ENCODE measurements around the gene DTL. TPM values are rescaled to one million over a fixed set of nuclear protein-coding genes. Genes with fewer than 3 reads are reported as not detected.

Gene DTL
- total and polyA plus RNA-seq, 5 donors from 2014 or later = 0.95 to 4.7 (median 1.2) TPM

GRCh38 chr1:212133319-212133718 lies 97.8 kb downstream of the DTL start:
- Mint-ChIP-seq H3K4me3 (no peak overlapping the region), H3K27ac (no peak overlapping the region), H3K36me3 (peaks cover 3% of the 10 kb centered on the region), H3K4me1 (peaks cover 0 to 6% (median 0%) of the 10 kb centered on the region in 4 donors), H3K9me3 (peaks cover 0 to 3% (median 2%) of the 10 kb centered on the region in 7 donors), H3K27me3 (peaks cover 5% of the 10 kb centered on the region)
- ATAC-seq (ENCODE audit: low read depth in 2 of 2) (no peak), DNase-seq (no peak)
- H3K4me1 ChIP-seq (ENCODE audit: control insufficient read depth, insufficient read depth, low read length, poor library complexity, severe bottlenecking) = no peaks in the 10 kb centered on the region
- H3K9me3 ChIP-seq (ENCODE audit: control insufficient read depth in 2 of 2, low read length in 2 of 2) = no peaks in the 10 kb centered on the region
- H3K4me3 ChIP-seq (ENCODE audit: low read depth, low read length) = no peak overlapping the region
- no peaks in the 10 kb centered on the region for H3K27me3 ChIP-seq (ENCODE audit: control insufficient read depth, insufficient read depth, low read length)
- H3K36me3 ChIP-seq (ENCODE audit: control insufficient read depth, insufficient read depth, low read length) = no peaks in the 10 kb centered on the region
- H3K27ac ChIP-seq (ENCODE audit: insufficient read depth, low read length, poor library complexity, severe bottlenecking) = no peak overlapping the region

- Histone ChIP-seq H3K4me3 (ENCODE audit: low read depth, low read length) (no peak overlapping the region), H3K9me3 (ENCODE audit: control insufficient read depth in 2 of 2, low read length in 2 of 2) (no peaks in the 10 kb centered on the region), H3K4me1 (ENCODE audit: control insufficient read depth, insufficient read depth, low read length, poor library complexity, severe bottlenecking) (no peaks in the 10 kb centered on the region), H3K27me3 (ENCODE audit: control insufficient read depth, insufficient read depth, low read length) (no peaks in the 10 kb centered on the region), H3K36me3 (ENCODE audit: control insufficient read depth, insufficient read depth, low read length) (no peaks in the 10 kb centered on the region), H3K27ac (ENCODE audit: insufficient read depth, low read length, poor library complexity, severe bottlenecking) (no peak overlapping the region)
- peaks cover 0 to 3% (median 2%) of the 10 kb centered on the region in 7 donors for H3K9me3 Mint-ChIP-seq
- no peak overlapping the region for H3K27ac Mint-ChIP-seq
- H3K36me3 Mint-ChIP-seq = peaks cover 3% of the 10 kb centered on the region
- DNase-seq (no peak), ATAC-seq (ENCODE audit: low read depth in 2 of 2) (no peak)
- no peak overlapping the region for H3K4me3 Mint-ChIP-seq
- H3K4me1 Mint-ChIP-seq = no peaks in the 10 kb centered on the region
- H3K27me3 Mint-ChIP-seq = peaks cover 5% of the 10 kb centered on the region
Measured at GRCh38 chr1:212135166-212135565, 99.6 kb downstream of the DTL start.

GRCh38 chr1:212137854-212138253 lies 102.3 kb downstream of the DTL start:
- no peak for DNase-seq
- H3K9me3 Mint-ChIP-seq = peaks cover 0 to 4% (median 2%) of the 10 kb centered on the region in 7 donors
- Histone ChIP-seq H3K9me3 (ENCODE audit: control insufficient read depth in 2 of 2, low read length in 2 of 2) (no peaks in the 10 kb centered on the region), H3K36me3 (ENCODE audit: control insufficient read depth, insufficient read depth, low read length) (no peaks in the 10 kb centered on the region), H3K4me3 (ENCODE audit: low read depth, low read length) (no peak overlapping the region), H3K4me1 (ENCODE audit: control insufficient read depth, insufficient read depth, low read length, poor library complexity, severe bottlenecking) (no peaks in the 10 kb centered on the region), H3K27me3 (ENCODE audit: control insufficient read depth, insufficient read depth, low read length) (no peaks in the 10 kb centered on the region), H3K27ac (ENCODE audit: insufficient read depth, low read length, poor library complexity, severe bottlenecking) (no peak overlapping the region)
- peaks cover 3% of the 10 kb centered on the region for H3K36me3 Mint-ChIP-seq
- no peak overlapping the region for H3K4me3 Mint-ChIP-seq
- H3K4me1 Mint-ChIP-seq = no peaks in the 10 kb centered on the region
- H3K27ac Mint-ChIP-seq = peak overlapping the region in 1 of 3 donors; percentile 28
- peaks cover 5% of the 10 kb centered on the region for H3K27me3 Mint-ChIP-seq
- ATAC-seq (ENCODE audit: low read depth in 2 of 2) = no peak

GRCh38 chr1:212138457-212138856 lies 102.9 kb downstream of the DTL start:
- Histone ChIP-seq H3K4me3 (ENCODE audit: low read depth, low read length) (no peak overlapping the region), H3K4me1 (ENCODE audit: control insufficient read depth, insufficient read depth, low read length, poor library complexity, severe bottlenecking) (no peaks in the 10 kb centered on the region), H3K9me3 (ENCODE audit: control insufficient read depth in 2 of 2, low read length in 2 of 2) (no peaks in the 10 kb centered on the region), H3K27ac (ENCODE audit: insufficient read depth, low read length, poor library complexity, severe bottlenecking) (no peak overlapping the region), H3K36me3 (ENCODE audit: control insufficient read depth, insufficient read depth, low read length) (no peaks in the 10 kb centered on the region), H3K27me3 (ENCODE audit: control insufficient read depth, insufficient read depth, low read length) (no peaks in the 10 kb centered on the region)
- Mint-ChIP-seq H3K27ac (peak overlapping the region in 1 of 3 donors; percentile 75), H3K27me3 (peaks cover 5% of the 10 kb centered on the region), H3K4me1 (no peaks in the 10 kb centered on the region), H3K4me3 (no peak overlapping the region), H3K36me3 (peaks cover 3% of the 10 kb centered on the region), H3K9me3 (peaks cover 0 to 4% (median 2%) of the 10 kb centered on the region in 7 donors)
- ATAC-seq (ENCODE audit: low read depth in 2 of 2) (no peak), DNase-seq (no peak)

- DNase-seq (no peak), ATAC-seq (ENCODE audit: low read depth in 2 of 2) (no peak)
- H3K27me3 Mint-ChIP-seq = peaks cover 5% of the 10 kb centered on the region
- H3K9me3 Mint-ChIP-seq = peaks cover 0 to 4% (median under 1%) of the 10 kb centered on the region in 7 donors
- H3K4me1 Mint-ChIP-seq = no peaks in the 10 kb centered on the region
- Histone ChIP-seq H3K36me3 (ENCODE audit: control insufficient read depth, insufficient read depth, low read length) (no peaks in the 10 kb centered on the region), H3K4me1 (ENCODE audit: control insufficient read depth, insufficient read depth, low read length, poor library complexity, severe bottlenecking) (no peaks in the 10 kb centered on the region), H3K27me3 (ENCODE audit: control insufficient read depth, insufficient read depth, low read length) (no peaks in the 10 kb centered on the region), H3K27ac (ENCODE audit: insufficient read depth, low read length, poor library complexity, severe bottlenecking) (no peak overlapping the region), H3K4me3 (ENCODE audit: low read depth, low read length) (no peak overlapping the region), H3K9me3 (ENCODE audit: control insufficient read depth in 2 of 2, low read length in 2 of 2) (no peaks in the 10 kb centered on the region)
- no peak overlapping the region for H3K27ac Mint-ChIP-seq
- H3K36me3 Mint-ChIP-seq = peaks cover 1% of the 10 kb centered on the region
- H3K4me3 Mint-ChIP-seq = no peak overlapping the region
Measured at GRCh38 chr1:212139526-212140135, 104.1 kb downstream of the DTL start.

GRCh38 chr1:212141404-212141803 lies 105.9 kb downstream of the DTL start:
- H3K27me3 ChIP-seq (ENCODE audit: control insufficient read depth, insufficient read depth, low read length) = no peaks in the 10 kb centered on the region
- H3K4me3 ChIP-seq (ENCODE audit: low read depth, low read length) = no peak overlapping the region
- DNase-seq (no peak), ATAC-seq (ENCODE audit: low read depth in 2 of 2) (no peak)
- Mint-ChIP-seq H3K27me3 (peaks cover 5% of the 10 kb centered on the region), H3K27ac (no peak overlapping the region), H3K9me3 (peaks cover 0 to 2% (median 0%) of the 10 kb centered on the region in 7 donors), H3K4me3 (no peak overlapping the region), H3K4me1 (no peaks in the 10 kb centered on the region), H3K36me3 (no peaks in the 10 kb centered on the region)
- H3K9me3 ChIP-seq (ENCODE audit: control insufficient read depth in 2 of 2, low read length in 2 of 2) = no peaks in the 10 kb centered on the region
- no peaks in the 10 kb centered on the region for H3K36me3 ChIP-seq (ENCODE audit: control insufficient read depth, insufficient read depth, low read length)
- H3K4me1 ChIP-seq (ENCODE audit: control insufficient read depth, insufficient read depth, low read length, poor library complexity, severe bottlenecking) = no peaks in the 10 kb centered on the region
- no peak overlapping the region for H3K27ac ChIP-seq (ENCODE audit: insufficient read depth, low read length, poor library complexity, severe bottlenecking)

GRCh38 chr1:212142883-212143530 lies 107.5 kb downstream of the DTL start:
- Histone ChIP-seq H3K4me1 (ENCODE audit: control insufficient read depth, insufficient read depth, low read length, poor library complexity, severe bottlenecking) (no peaks in the 10 kb centered on the region), H3K36me3 (ENCODE audit: control insufficient read depth, insufficient read depth, low read length) (no peaks in the 10 kb centered on the region), H3K27ac (ENCODE audit: insufficient read depth, low read length, poor library complexity, severe bottlenecking) (no peak overlapping the region), H3K4me3 (ENCODE audit: low read depth, low read length) (no peak overlapping the region), H3K9me3 (ENCODE audit: control insufficient read depth in 2 of 2, low read length in 2 of 2) (no peaks in the 10 kb centered on the region), H3K27me3 (ENCODE audit: control insufficient read depth, insufficient read depth, low read length) (no peaks in the 10 kb centered on the region)
- no peak for DNase-seq
- Mint-ChIP-seq H3K36me3 (no peaks in the 10 kb centered on the region), H3K4me1 (no peaks in the 10 kb centered on the region), H3K4me3 (no peak overlapping the region), H3K27me3 (no peaks in the 10 kb centered on the region), H3K9me3 (peaks cover 0 to 2% (median 0%) of the 10 kb centered on the region in 7 donors), H3K27ac (no peak overlapping the region)
- no peak for ATAC-seq (ENCODE audit: low read depth in 2 of 2)

- ATAC-seq (ENCODE audit: low read depth in 2 of 2) (no peak), DNase-seq (no peak)
- no peaks in the 10 kb centered on the region for H3K9me3 ChIP-seq (ENCODE audit: control insufficient read depth in 2 of 2, low read length in 2 of 2)
- no peaks in the 10 kb centered on the region for H3K4me1 Mint-ChIP-seq
- no peaks in the 10 kb centered on the region for H3K36me3 ChIP-seq (ENCODE audit: control insufficient read depth, insufficient read depth, low read length)
- no peak overlapping the region for H3K27ac Mint-ChIP-seq
- H3K4me3 ChIP-seq (ENCODE audit: low read depth, low read length) = no peak overlapping the region
- H3K36me3 Mint-ChIP-seq = no peaks in the 10 kb centered on the region
- no peak overlapping the region for H3K27ac ChIP-seq (ENCODE audit: insufficient read depth, low read length, poor library complexity, severe bottlenecking)
- H3K9me3 Mint-ChIP-seq = no peaks in the 10 kb centered on the region
- H3K27me3 Mint-ChIP-seq = peaks cover 2% of the 10 kb centered on the region
- no peaks in the 10 kb centered on the region for H3K27me3 ChIP-seq (ENCODE audit: control insufficient read depth, insufficient read depth, low read length)
- no peak overlapping the region for H3K4me3 Mint-ChIP-seq
- no peaks in the 10 kb centered on the region for H3K4me1 ChIP-seq (ENCODE audit: control insufficient read depth, insufficient read depth, low read length, poor library complexity, severe bottlenecking)
Measured at GRCh38 chr1:212147581-212148033, 112.1 kb downstream of the DTL start.
